Measurements from ENCODE around the gene UGT1A10.
"Not testable (repeated sequence)": the region's sequence is repeated elsewhere in the genome, so short reads cannot be mapped to it uniquely, and the experiment has no call there.

- TF ChIP-seq, protein P1, sequence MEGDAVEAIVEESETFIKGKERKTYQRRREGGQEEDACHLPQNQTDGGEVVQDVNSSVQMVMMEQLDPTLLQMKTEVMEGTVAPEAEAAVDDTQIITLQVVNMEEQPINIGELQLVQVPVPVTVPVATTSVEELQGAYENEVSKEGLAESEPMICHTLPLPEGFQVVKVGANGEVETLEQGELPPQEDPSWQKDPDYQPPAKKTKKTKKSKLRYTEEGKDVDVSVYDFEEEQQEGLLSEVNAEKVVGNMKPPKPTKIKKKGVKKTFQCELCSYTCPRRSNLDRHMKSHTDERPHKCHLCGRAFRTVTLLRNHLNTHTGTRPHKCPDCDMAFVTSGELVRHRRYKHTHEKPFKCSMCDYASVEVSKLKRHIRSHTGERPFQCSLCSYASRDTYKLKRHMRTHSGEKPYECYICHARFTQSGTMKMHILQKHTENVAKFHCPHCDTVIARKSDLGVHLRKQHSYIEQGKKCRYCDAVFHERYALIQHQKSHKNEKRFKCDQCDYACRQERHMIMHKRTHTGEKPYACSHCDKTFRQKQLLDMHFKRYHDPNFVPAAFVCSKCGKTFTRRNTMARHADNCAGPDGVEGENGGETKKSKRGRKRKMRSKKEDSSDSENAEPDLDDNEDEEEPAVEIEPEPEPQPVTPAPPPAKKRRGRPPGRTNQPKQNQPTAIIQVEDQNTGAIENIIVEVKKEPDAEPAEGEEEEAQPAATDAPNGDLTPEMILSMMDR (conservative IDR thresholded peaks at IDR 0.05; ENCODE audit: low read depth, low read length), result not testable (repeated sequence)
- not testable (repeated sequence) for TF ChIP-seq EZH2 (IDR thresholded peaks at IDR 0.05; ENCODE audit: borderline replicate concordance, low read depth, low read length, poor library complexity, severe bottlenecking)
Measured at GRCh38 chr2:233736868-233737653, 100.8 kb downstream of the UGT1A10 start.
